GM19328 (cell line): ENCODE data around the gene ATP6V0A1.
"Not testable (repeated sequence)": the region's sequence is repeated elsewhere in the genome, so short reads cannot be mapped to it uniquely, and the experiment has no call there.

Source experiments
- ATAC-seq: cut with Tn5 transposase; IDR thresholded peaks from one replicate; pipeline ENCODE4 v1.9.1; 2021; ENCODE audit warnings: mild to moderate bottlenecking, moderate library complexity; ENCODE audit not compliant: unreplicated experiment

The ATP6V0A1 gene

GRCh38 chr17:42458497-42459255 is at the start of gene ATP6V0A1:
ATP6V0A1 (plus strand) TSS chr17:42458878; CDS start chr17:42460895, 2,017 bp downstream.
- peak; percentile 67 for ATAC-seq

GRCh38 chr17:42409523-42410318 is 49.0 kb upstream of the ATP6V0A1 start:
- no peak for ATAC-seq

GRCh38 chr17:42410319-42410685 is 48.4 kb upstream of the ATP6V0A1 start:
- ATAC-seq = no peak

- no peak for ATAC-seq
Observed at GRCh38 chr17:42411361-42411760, 47.3 kb upstream of the ATP6V0A1 start.

GRCh38 chr17:42411905-42412679 is 46.6 kb upstream of the ATP6V0A1 start:
- ATAC-seq = no peak

- no peak for ATAC-seq
Observed at GRCh38 chr17:42413464-42414040, 45.1 kb upstream of the ATP6V0A1 start.

GRCh38 chr17:42414704-42415409 is 43.8 kb upstream of the ATP6V0A1 start:
- ATAC-seq = no peak

GRCh38 chr17:42417981-42418380 is 40.7 kb upstream of the ATP6V0A1 start:
- ATAC-seq = not testable (repeated sequence)

- no peak for ATAC-seq
Observed at GRCh38 chr17:42421136-42421506, 37.6 kb upstream of the ATP6V0A1 start.

- ATAC-seq = no peak
Observed at GRCh38 chr17:42421507-42422338, 37.0 kb upstream of the ATP6V0A1 start.

- no peak for ATAC-seq
Observed at GRCh38 chr17:42422412-42422957, 36.2 kb upstream of the ATP6V0A1 start.

- ATAC-seq = no peak
Observed at GRCh38 chr17:42422958-42423712, 35.5 kb upstream of the ATP6V0A1 start, which contains the start of gene CAVIN1. CAVIN1 (minus strand) TSS chr17:42423256; CDS start chr17:42423097, 159 bp downstream.

- ATAC-seq = no peak
Observed at GRCh38 chr17:42423766-42424165, 34.9 kb upstream of the ATP6V0A1 start.

- no peak for ATAC-seq
Observed at GRCh38 chr17:42424991-42425610, 33.6 kb upstream of the ATP6V0A1 start.

- ATAC-seq = no peak
Observed at GRCh38 chr17:42428141-42428944, 30.3 kb upstream of the ATP6V0A1 start.

- ATAC-seq = no peak
Observed at GRCh38 chr17:42429726-42430447, 28.8 kb upstream of the ATP6V0A1 start.
